ENCODE measurements around the gene SH3PXD2B. TPM values are rescaled to one million over a fixed set of nuclear protein-coding genes. Genes with fewer than 3 reads are reported as not detected.

Gene SH3PXD2B
- polyA plus RNA-seq, 3 donors: 0.19 to 0.77 (median 0.31) TPM

DNA sequence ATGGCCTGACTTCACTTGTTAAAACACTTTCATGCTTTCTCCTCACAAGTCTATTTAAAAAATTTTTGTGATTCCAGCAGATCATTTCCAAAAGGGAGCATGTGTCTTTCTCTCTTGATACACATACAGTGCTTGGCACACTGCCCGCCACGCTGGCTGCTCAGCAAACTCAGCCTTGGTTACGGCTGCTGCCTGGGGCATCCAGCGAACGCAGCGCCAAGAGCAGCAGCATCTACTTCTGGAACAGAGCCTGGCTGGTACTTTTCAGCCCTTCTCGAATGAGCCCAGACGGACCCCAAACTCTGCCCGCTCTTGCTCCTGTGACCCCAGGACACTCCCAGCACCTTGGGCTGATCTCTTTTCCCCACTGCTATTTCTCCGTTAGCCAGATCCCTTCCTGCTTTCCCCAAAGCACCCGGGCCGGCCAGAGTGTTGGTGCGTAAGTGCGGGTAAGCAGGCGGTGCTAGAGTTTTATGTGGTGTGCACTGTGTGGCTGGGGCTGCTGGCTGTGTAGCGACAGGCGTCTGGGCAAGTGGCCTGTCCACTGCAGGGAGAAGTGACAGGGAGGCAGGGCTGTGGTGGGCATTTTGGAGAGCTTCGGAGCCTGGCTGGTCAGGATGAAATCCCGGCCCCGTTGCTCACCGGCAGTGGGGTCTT is 73.2 kb downstream of the SH3PXD2B start:
- Histone ChIP-seq H3K4me1 (ENCODE audit: control insufficient read depth in 1 of 2, insufficient read depth in 2 of 2, low read length in 2 of 2) (peaks cover 6 to 8% of the 10 kb centered on the region in 2 donors), H3K9me3 (replicated peaks in 1 of 2; ENCODE audit: control insufficient read depth in 1 of 2, insufficient read depth in 1 of 2, low read length in 2 of 2) (no peaks in the 10 kb centered on the region), H4K20me1 (ENCODE audit: insufficient read depth, low read length) (no peaks in the 10 kb centered on the region), H3K36me3 (replicated peaks in 1 of 2; ENCODE audit: control insufficient read depth in 1 of 2, insufficient read depth in 2 of 2, low read length in 2 of 2) (no peaks in the 10 kb centered on the region), H3K4me2 (replicated peaks; ENCODE audit: extremely low read depth, low read length, poor library complexity, severe bottlenecking) (no peak overlapping the region), H3K27ac (ENCODE audit: low read depth in 1 of 2, low read length in 2 of 2) (no peak overlapping the region), H3K79me2 (ENCODE audit: insufficient read depth, low read length) (no peaks in the 10 kb centered on the region), H3K9ac (ENCODE audit: insufficient read depth, low read length, poor library complexity, severe bottlenecking) (no peak overlapping the region), H2AFZ (ENCODE audit: insufficient read depth, low read depth, low read length, poor library complexity, severe bottlenecking) (no peak overlapping the region), H3K27me3 (ENCODE audit: control insufficient read depth in 2 of 2, insufficient read depth in 2 of 2, low read length in 2 of 2) (no peaks in the 10 kb centered on the region), H3K4me3 (replicated peaks in 1 of 3; ENCODE audit: low read depth in 2 of 3, low read length in 3 of 3) (no peak overlapping the region)
- H3K27me3 Mint-ChIP-seq (ENCODE audit: low read depth in 3 of 3): peaks cover 1 to 9% (median 2%) of the 10 kb centered on the region in 3 donors
- WGBS (ENCODE audit: insufficient coverage): 91% methylated on average over 18 of the region's 21 CpGs
- H3K4me1 Mint-ChIP-seq: peaks cover 12% of the 10 kb centered on the region
- intact Hi-C loops (cut with micrococcal nuclease): no loop called here
- H3K27ac Mint-ChIP-seq: no peak overlapping the region
- no peaks in the 10 kb centered on the region for H3K36me3 Mint-ChIP-seq
- TF ChIP-seq, protein P1, sequence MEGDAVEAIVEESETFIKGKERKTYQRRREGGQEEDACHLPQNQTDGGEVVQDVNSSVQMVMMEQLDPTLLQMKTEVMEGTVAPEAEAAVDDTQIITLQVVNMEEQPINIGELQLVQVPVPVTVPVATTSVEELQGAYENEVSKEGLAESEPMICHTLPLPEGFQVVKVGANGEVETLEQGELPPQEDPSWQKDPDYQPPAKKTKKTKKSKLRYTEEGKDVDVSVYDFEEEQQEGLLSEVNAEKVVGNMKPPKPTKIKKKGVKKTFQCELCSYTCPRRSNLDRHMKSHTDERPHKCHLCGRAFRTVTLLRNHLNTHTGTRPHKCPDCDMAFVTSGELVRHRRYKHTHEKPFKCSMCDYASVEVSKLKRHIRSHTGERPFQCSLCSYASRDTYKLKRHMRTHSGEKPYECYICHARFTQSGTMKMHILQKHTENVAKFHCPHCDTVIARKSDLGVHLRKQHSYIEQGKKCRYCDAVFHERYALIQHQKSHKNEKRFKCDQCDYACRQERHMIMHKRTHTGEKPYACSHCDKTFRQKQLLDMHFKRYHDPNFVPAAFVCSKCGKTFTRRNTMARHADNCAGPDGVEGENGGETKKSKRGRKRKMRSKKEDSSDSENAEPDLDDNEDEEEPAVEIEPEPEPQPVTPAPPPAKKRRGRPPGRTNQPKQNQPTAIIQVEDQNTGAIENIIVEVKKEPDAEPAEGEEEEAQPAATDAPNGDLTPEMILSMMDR (IDR thresholded peaks at IDR 0.05): no peak
- no peak for DNase-seq
- no peak overlapping the region for H3K4me3 Mint-ChIP-seq
- H3K9me3 Mint-ChIP-seq: no peaks in the 10 kb centered on the region

DNA sequence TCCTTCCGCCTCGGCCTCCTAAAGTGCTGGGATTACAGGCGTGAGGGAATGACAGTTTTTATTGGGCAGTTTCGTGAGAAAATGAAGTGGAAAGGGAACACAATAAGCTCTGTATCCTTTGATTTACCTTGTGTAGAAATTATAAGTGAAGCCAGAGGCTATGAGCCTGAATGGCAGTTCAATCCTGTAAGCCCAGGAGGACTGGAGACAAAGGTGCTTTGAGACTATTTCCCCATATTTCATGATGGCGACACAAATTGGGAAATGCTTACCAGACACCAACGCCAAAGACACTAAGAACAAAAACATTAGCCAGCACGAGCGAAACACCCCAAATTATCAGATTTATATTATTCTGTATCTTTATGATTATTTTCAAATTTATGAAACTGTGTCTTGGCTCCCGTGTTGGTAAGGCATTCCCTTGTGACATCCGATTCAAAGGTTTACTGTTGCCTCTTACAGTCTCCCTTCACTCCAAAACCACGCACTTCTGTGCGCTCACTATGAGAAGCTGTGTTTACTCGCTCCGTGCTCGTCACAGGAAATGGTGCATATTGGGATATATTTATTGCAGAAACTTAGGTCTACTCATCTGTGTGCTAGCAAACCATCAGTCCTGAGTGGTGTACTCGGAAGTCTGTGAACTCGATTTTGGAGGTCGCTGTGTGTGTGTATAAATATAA is 73.9 kb downstream of the SH3PXD2B start:
- Histone ChIP-seq H3K27ac (ENCODE audit: low read depth in 1 of 2, low read length in 2 of 2) (no peak overlapping the region), H3K79me2 (ENCODE audit: insufficient read depth, low read length) (no peaks in the 10 kb centered on the region), H3K4me1 (ENCODE audit: control insufficient read depth in 1 of 2, insufficient read depth in 2 of 2, low read length in 2 of 2) (peaks cover 6 to 8% of the 10 kb centered on the region in 2 donors), H4K20me1 (ENCODE audit: insufficient read depth, low read length) (no peaks in the 10 kb centered on the region), H3K4me3 (replicated peaks in 1 of 3; ENCODE audit: low read depth in 2 of 3, low read length in 3 of 3) (no peak overlapping the region), H2AFZ (ENCODE audit: insufficient read depth, low read depth, low read length, poor library complexity, severe bottlenecking) (no peak overlapping the region), H3K27me3 (ENCODE audit: control insufficient read depth in 2 of 2, insufficient read depth in 2 of 2, low read length in 2 of 2) (no peaks in the 10 kb centered on the region), H3K9ac (ENCODE audit: insufficient read depth, low read length, poor library complexity, severe bottlenecking) (no peak overlapping the region), H3K9me3 (replicated peaks in 1 of 2; ENCODE audit: control insufficient read depth in 1 of 2, insufficient read depth in 1 of 2, low read length in 2 of 2) (no peaks in the 10 kb centered on the region), H3K36me3 (replicated peaks in 1 of 2; ENCODE audit: control insufficient read depth in 1 of 2, insufficient read depth in 2 of 2, low read length in 2 of 2) (no peaks in the 10 kb centered on the region), H3K4me2 (replicated peaks; ENCODE audit: extremely low read depth, low read length, poor library complexity, severe bottlenecking) (no peak overlapping the region)
- intact Hi-C loops (cut with micrococcal nuclease): no loop called here
- no peak overlapping the region for H3K4me3 Mint-ChIP-seq
- H3K9me3 Mint-ChIP-seq: no peaks in the 10 kb centered on the region
- TF ChIP-seq, protein P1 (IDR thresholded peaks at IDR 0.05): no peak
- no peaks in the 10 kb centered on the region for H3K36me3 Mint-ChIP-seq
- peaks cover 12% of the 10 kb centered on the region for H3K4me1 Mint-ChIP-seq
- H3K27me3 Mint-ChIP-seq (ENCODE audit: low read depth in 3 of 3): peaks cover 1 to 9% (median 2%) of the 10 kb centered on the region in 3 donors
- DNase-seq: no peak
- WGBS (ENCODE audit: insufficient coverage): 38% methylated on average over 4 of the region's 18 CpGs
- H3K27ac Mint-ChIP-seq: no peak overlapping the region

Data from CD14-positive monocyte (primary cell).